G401.6 (cell line): Measurements from ENCODE around the gene HCFC1.

ENCODE experiments used
- FAIRE-seq: peaks from 2 replicates; lab custom pipeline; 2012; peaks lifted over from hg19 to GRCh38; lab: Jason Lieb, UNC

Gene HCFC1

DNA sequence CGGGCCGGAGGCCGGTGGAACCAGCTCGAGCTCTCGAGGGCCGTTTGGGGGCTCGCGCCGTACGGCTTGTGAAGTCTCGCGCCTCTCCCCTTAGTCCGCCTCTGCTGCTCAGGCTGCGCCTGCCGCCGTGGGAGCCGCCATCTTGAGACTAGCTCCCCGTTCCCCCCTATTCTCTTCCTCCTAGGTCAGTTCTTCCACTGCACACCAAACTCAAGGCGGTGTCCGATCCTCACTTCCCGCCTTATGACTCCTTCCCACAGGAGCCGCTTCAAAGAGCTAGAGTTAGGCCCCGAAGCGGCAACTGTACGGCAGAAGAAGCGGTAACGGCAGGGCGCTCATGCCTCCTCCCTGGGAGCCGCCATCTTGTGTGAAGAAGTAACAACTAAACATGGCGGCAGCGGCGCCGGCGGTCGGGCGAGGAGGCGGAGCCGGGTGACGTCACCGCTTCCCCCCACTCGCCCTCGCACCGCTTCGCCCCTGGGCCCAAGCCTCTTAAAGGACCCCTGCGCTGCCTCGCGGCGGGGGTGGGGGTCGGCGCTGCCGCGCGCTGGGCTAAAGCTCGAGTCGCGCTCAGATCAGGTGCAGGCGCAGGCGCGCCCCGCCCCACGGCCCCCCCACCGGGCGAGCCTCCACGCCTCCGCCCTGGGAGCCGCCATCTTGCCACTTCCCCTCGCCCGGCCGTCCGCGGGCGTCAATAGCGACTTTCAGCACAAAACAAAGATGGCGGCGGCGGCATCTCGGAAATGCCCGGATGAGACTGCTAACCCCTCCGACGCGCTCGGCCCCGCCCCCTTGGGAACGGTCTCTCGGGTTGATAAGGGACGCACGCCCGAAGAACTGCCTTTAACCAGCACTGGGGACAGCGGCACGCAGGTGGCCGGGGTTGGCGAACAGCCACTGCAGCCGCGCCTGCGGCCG is at the start of gene HCFC1:
Gene HCFC1, minus strand, starts transcription at position 369 of the 918 bp plus-strand sequence. CDS start 978 bp downstream, outside the sequence.
- FAIRE-seq, result peak; percentile 87

DNA sequence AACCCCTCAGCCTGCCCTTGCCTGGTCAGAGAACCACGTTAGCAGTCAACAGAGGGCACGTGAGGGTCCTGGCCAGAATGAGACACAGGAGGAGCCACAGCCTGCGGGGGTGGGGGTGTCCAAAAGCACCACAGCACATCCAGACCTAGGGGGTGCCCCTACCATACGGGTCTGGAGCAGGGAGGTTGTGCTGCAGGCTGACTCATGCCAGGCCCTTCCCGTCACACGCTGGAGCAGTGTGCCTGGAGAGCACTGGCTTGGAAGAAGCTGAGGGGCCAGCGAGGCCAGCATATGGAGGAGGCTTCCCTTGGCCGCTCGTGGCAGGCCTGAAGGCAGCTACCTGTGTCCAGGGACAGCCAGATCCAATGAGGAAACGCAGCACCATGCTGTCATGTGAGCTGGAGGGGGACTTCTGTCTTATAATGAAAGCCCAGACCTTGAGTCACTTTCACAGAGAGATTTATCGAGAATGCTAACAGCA is 49.6 kb upstream of the HCFC1 start:
- FAIRE-seq, result no peak

GRCh38 chrX:154020536-154021115 is 49.0 kb upstream of the HCFC1 start:
- FAIRE-seq, result no peak

DNA sequence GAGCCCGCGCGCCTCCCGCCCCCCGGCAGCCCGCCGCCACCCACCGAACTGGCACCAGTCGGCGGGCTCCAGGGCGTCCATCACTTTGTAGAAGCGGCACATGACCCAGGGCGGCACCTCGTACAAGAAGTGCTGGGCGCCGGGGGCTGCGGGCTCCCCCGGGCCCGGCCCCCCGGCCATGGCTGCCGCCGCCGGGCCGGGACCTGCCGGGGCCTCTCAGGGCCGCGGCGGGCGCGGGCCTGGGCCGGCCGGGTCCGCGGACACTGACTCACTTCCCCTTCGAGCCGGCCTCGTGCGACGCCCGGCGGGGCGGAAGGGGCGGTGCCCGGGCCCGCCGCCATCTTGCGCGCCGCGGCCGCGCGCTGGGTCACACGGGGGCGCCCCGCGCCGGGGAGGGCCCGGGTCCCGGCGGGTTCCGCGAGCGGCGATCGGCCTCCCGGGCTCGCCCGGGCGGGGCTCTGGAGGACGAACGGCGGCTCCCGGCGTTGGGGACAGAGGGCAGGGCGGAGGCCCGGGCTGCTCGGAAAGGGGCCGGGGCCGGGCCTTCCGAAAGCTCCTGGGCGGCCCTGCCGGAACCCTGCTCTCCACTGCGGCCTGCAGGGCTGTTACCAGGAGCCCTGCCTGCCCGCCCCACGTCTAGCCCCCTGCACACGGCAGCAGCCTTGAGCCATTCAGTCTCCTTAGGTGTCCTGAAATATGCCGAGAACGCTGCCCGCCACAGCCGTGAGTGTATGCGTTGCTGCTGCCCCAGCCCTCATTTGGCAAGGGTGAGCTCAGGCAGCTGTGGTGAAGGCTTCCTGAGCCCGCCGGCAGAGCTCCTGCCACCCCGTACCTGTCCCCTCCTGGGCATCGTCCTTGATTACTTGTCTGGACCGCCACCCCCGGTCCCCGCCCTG is 48.3 kb upstream of the HCFC1 start, which contains the start of gene IRAK1:
Gene IRAK1, minus strand, starts transcription at position 270 of the 896 bp plus-strand sequence. Its CDS starts 90 bp downstream, at position 180.
- FAIRE-seq, result no peak

GRCh38 chrX:154019061-154019621 is 47.5 kb upstream of the HCFC1 start:
- FAIRE-seq, result no peak

DNA sequence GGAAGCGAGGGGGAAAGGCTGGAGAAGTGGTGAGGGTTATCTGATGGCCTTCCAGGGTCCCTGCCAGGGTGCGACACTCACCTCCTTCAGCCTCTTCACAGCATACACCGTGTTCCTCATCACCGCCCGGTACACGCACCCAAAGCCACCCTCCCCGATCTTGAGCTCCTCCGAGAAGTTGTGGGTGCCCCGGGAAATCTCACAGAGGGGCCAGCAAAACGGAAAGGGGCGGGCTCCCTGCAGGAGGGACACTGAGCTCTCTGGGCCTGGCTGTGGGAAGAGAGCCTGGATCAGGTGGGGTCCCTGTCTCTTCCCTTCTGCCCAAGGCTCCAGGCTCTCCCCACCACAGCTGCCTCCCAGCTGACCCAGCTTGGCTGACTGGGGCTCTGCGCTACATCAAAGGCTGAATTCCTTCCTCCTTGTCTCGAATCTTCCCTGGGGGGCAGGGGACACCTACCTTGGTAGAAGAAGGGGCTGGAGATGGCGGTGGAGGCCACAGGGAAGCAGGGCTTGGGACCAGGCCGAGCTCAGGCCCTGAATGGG is 47.0 kb upstream of the HCFC1 start:
- FAIRE-seq, result no peak

DNA sequence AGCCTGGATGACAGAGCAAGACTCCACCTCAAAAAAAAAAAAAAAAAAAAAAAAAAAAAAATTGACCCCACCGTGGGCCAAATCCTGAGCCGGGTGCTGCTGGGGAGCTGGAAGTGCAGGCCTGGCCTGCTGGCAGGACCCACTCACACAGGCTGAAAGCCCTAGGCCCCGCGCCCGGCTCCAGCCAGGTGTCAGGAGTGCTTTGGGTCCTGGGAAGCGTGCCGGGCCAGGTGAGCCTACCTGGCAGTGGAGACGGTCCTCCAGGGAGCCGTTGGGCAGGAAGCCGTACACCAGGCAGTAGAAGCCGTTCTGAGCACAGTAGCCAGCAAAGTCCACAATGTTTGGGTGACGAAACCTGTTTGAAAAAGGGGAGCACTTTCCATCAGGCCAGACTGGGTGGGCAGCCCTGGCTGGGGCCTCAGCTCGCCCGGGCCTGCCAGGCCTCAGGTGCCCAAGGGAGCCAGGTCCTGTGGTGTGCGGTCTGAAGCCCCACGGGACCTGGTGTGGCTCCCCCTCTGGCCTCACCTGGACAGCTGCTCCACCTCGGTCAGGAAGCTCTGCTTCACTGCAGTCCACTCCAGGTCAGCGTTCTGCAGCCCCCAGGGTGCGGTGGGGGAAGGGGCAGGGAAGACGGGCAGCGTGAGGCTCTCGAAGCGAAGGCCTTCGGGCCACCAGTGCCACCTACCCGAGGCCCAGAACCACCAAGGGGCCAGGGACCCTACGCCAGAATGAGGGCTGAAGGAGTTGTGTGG is 46.3 kb upstream of the HCFC1 start:
- no peak for FAIRE-seq

DNA sequence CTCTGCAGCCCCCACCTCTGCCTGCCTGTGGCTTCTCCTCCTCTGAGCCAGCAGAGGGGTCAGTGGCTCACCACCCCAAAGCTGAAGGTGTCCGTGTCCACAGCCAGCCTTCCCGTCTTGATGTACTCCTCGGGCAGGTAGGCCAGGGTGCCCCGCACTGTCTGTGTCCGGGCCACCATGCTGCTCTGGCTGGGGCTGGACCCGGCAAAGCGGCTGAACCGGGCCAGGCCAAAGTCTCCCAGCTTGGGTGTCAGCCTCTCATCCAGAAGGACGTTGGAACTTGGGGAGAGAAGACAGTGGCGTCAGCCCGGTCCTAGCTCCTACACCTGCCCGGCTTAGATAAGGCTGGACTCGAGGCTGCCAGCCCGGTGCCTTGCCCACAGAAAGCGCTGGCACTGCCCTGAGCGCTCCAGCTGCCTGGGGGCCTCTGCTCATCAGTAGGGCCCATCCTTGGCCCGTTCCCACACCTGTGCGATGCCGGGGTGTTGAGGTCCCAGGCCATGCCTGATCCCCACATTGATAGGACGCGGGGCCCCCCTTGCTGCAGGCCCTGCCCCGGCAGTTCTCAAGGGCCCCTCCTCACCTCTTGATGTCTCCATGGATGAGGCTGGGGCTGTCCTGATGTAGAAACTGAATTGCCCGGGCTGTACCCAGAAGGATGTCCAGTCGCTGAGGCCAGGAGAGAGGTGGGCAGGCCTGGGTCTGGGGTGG is 44.9 kb upstream of the HCFC1 start:
- no peak for FAIRE-seq

- FAIRE-seq, result no peak
Measured at GRCh38 chrX:154015581-154016264, 44.1 kb upstream of the HCFC1 start.

- FAIRE-seq, result no peak
Measured at GRCh38 chrX:154014429-154015380, 43.1 kb upstream of the HCFC1 start.

DNA sequence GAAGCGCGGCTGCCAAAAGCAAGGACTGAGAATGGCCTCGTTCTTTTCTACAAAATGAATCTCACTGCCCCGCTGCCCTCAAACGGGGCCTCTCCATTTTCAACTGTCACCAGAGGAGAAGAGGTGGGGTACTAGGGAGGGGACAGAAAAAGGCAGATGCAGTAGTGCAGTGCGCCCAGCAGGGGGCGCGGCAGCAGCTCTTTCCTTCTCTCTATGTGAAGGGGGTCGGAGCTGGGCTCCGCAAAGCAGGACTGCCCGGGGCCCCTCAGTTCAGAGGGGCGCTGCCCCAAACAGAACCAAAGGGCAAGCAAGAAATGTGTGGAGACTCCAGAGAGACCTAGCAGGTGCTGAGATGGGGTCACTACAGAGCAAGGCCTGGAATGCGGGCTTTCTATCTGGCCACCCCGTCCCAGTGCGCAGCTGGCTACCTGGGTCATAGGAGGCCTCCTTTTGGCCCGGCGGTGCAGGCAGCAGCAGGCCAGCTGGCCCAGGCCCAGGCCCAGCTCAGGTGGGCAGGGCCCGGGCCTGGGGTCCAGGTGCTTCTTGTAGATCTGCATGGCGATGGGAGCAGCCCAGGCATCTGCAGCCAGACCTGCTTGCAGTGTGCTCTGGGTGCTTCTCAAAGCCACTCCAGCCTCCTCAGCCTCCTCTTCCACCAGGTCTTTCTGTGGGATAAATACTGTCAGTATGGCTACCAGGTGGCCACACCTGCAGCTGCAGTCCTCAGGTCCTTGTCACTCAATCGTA is 42.2 kb upstream of the HCFC1 start:
- FAIRE-seq, result no peak

DNA sequence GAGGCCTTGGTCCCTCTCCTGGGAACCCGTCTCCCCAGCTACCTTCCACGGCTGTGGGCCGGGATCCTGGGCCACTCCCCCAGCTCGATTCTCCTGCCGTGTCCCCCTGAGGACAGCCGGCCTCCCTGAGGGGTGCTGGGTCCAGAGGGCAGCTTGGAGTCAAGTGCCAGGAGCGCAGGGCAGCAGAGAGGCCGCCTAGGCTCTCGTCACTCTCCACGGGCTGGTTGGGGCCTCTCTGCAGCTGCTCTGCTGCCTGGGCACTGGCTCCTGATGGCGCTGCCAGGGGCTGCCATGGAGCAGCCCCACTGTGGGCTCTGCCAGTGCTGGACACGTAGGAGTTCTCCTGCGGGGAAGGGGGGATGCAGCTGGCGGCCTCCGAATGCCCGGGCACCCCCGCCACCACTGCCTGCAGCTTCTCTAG is 41.4 kb upstream of the HCFC1 start:
- FAIRE-seq, result no peak

DNA sequence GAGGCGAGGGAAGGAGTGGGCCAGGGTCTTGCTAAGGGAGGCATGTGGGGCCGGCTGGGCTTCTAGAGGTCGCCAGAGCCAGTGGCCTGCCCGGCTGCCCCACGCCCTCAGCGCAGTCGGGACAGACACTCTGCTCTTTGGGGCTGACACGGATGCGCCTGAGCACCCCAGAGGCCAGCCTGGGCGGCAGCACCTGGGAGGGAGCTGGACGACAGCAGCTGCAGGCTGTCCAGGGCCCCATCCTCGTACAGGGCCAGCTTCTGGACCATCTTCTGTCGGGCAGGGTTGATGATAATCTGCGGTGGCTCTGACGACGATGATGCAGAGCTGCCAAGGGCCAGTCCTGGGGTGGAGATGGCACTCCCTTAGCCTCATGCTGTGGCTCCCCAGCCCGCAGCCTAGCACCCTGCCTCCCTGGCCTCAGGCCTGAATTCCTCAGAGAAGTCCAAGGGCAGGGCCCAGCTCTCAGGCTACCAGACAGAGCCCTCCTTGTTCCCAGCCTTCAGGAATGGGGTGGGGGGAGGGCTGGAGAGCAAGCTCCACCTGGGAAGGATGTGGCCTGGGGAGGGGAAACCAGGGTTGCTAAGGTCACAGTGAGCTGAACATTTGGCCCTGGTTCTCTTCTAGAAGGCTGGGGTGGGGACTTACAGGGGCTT is 40.8 kb upstream of the HCFC1 start:
- no peak for FAIRE-seq

DNA sequence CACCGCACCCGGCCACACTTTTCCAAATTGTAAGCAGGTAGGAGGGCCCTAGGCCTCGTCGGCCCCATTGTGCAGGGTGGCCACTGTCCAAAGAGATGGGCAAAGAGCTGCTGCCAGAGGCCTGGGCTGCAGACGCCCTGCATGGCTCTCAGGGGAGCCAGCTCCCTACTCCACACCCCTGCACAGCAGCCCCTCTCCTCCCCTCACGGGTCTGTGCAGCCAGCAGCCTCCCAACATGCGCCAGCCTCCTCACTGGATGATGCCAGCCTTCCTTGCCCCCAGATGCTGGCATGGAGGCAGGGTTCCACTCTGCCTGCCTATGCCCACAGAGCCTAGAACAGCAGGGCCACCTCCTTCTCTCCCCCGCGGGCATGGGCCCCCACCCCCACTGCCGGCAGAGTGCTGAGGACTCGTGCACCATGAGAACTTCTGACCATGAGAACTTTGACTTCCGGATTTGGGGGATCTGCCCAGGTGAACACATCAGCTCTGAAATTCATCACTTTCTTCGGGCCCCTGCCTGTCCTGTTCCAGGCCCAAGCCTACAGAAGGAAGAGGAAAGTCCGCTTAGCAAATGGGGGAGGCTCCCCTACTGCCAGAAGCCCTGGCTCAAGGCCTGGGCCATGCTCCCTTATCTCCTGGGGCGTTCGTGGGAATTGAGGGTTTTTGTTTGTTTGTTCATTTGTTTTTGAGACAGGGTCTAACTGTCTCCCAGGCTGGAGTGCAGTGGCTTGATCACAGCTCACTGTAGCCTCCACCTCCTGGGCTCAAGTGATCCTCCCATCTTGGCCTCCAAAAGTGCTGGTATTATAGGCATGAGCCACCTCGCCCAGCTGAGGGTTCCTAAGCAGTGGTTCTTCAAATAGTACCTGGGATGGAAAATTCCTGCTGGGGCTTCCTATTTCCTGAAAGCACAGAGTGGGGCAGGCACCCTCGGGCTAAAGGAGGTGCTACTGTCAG is 40.0 kb upstream of the HCFC1 start:
- FAIRE-seq, result no peak

DNA sequence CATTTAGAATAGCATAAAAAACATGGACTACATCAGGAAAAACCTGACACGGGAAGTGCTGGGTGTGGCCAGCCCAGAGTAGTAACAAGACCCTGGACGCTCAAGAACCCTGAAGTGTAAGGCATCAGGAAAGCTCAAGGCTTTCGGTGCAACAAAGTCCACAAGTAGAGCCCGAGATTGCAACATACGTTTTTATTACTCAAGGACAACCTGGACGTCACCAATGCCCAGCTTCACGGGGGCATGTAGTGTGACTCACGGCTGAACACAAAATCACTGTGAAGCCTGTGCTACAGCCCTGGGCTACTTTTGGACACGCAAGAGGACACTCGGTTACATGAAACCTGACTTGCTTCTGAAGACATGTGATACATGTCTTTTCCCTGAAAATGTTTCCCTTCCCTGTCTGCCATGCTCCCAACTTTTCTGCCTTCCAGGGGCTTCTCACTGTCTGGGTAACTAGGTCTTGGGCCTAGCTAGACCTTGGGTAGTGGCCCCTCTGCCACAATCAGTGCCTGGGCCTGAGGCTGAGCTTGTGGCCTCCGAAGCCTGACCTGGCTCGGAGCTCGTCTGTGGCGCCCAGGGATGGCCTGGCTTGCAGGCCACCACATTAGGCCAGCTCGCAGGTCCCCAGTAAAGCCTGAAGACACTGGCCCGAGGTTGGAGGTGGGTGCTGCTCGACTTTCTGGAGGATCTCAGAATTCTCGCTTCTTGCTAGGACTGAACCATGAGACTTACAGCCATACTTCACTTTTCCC is 38.9 kb upstream of the HCFC1 start:
- no peak for FAIRE-seq
